K562 (cell line): Measurements from ENCODE around the gene MAP3K7. TPM values are rescaled to one million over a fixed set of nuclear protein-coding genes. Genes with fewer than 3 reads are reported as not detected.

Experiments used
- CHD4 ChIP-seq: fragments of 200-600 bp; sonication (generic); IDR thresholded peaks from 3 replicates; pipeline ENCODE4 v1.6.1; 2012; ENCODE audit warnings: low read depth, mild to moderate bottlenecking, mixed read lengths, low read length, inconsistent platforms; ENCODE audit not compliant: insufficient read depth, insufficient replicate concordance, poor library complexity, severe bottlenecking
- CHD7 ChIP-seq: fragments of 200-600 bp; sonication (generic); IDR thresholded peaks from one replicate; pipeline ENCODE4 v1.6.1; 2012; ENCODE audit warnings: mild to moderate bottlenecking, low read depth, low read length, inconsistent platforms
- DDX20 ChIP-seq: fragments of 450-650 bp; IDR thresholded peaks from 2 replicates; pipeline ENCODE4 v1.6.1; 2016; ENCODE audit warnings: missing genetic modification characterization, low read depth, mild to moderate bottlenecking, missing compliant biosample characterization, moderate library complexity
- ELF1 ChIP-seq: fragments of 200-800 bp; sonication (Bioruptor generic); IDR thresholded peaks from 2 replicates; pipeline ENCODE4 v1.6.1; 2016; ENCODE audit warnings: missing genetic modification characterization, missing compliant biosample characterization
- EZH2 ChIP-seq: IDR thresholded peaks from 2 replicates; pipeline ENCODE4 v1.6.1; 2012; ENCODE audit warnings: low read depth, mild to moderate bottlenecking, inconsistent platforms, low read length, borderline replicate concordance
- FOSL1 ChIP-seq: fragments of 200-800 bp; sonication (Bioruptor generic); conservative IDR thresholded peaks from 2 replicates; pipeline ENCODE4 v1.6.1; 2016; ENCODE audit warnings: missing genetic modification characterization, missing compliant biosample characterization
- HNRNPL ChIP-seq: fragments of 200-400 bp; formaldehyde crosslinking; IDR thresholded peaks from 2 replicates; pipeline ENCODE4 v1.6.1; 2017; ENCODE audit warnings: low read depth, mild to moderate bottlenecking, low read length
- IRF2 ChIP-seq: sonication (generic); formaldehyde crosslinking; IDR thresholded peaks from 2 replicates; pipeline ENCODE4 v1.8.1; 2022; ENCODE audit warnings: mild to moderate bottlenecking, missing genetic modification reagents
- KAT8 ChIP-seq: fragments of 450-650 bp; IDR thresholded peaks from 2 replicates; pipeline ENCODE4 v1.6.1; 2016; ENCODE audit warnings: low read depth, mild to moderate bottlenecking
- NCOR1 ChIP-seq: fragments of 450-650 bp; IDR thresholded peaks from 2 replicates; pipeline ENCODE4 v1.6.1; 2016; ENCODE audit warnings: mild to moderate bottlenecking, moderate library complexity
- PTTG1 ChIP-seq: fragments of 450-650 bp; IDR thresholded peaks from 2 replicates; pipeline ENCODE4 v1.6.1; 2016; ENCODE audit warnings: low read depth, mild to moderate bottlenecking, missing genetic modification characterization, missing compliant biosample characterization
- TCF7 ChIP-seq: sonication (generic); IDR thresholded peaks from 2 replicates; pipeline ENCODE4 v1.6.1; 2016; ENCODE audit warnings: antibody characterized with exemption, borderline replicate concordance
- polyA plus RNA-seq, 8 experiments: library from polyadenylated mRNA; depleted of rRNA in 4 of 8; stranded (reverse) in 5 of 8; unstranded in 3 of 8; fragments of >200 nt; fragmentation: Nextera tagmentation in 2 of 8; fragmentation: Illumina TruSeq in 1 of 8; extraction: Ambion mirVana in 2 of 8; extraction: Trizol in 1 of 8; gene quantifications; 2 replicates each; pipeline versions ENCODE4 v1.2.1 to v1.2.3, GENCODE V29; 2011 to 2014; ENCODE audit warnings: inconsistent platforms in 1 of 8, missing spikeins in 1 of 8
- total RNA-seq, 7 experiments: library from RNA; depleted of rRNA in 6 of 7; stranded (reverse); fragments of >200 nt in 6 of 7; fragmentation: Illumina TruSeq in 2 of 7; extraction: Trizol in 2 of 7; gene quantifications; 2 replicates each; pipeline versions ENCODE4 v1.2.1 to v1.2.3, GENCODE V29; 2011 to 2021; ENCODE audit warnings: low replicate concordance in 1 of 7
- TF ChIP-seq, protein P1 (sequence below): fragments of 250-450 bp; sonication (Bioruptor Pico); IDR thresholded peaks from 2 replicates; pipeline ENCODE4 v1.8.0; 2022; ENCODE audit warnings: inconsistent platforms, mild to moderate bottlenecking, moderate library complexity, borderline replicate concordance

MAP3K7 gene
- total and polyA plus RNA-seq, 9 of the 15 experiments (the other 6 are each of a cell fraction or from before 2014, with no cell fraction given): 13.4 to 60.9 (median 34.8) TPM

DNA sequence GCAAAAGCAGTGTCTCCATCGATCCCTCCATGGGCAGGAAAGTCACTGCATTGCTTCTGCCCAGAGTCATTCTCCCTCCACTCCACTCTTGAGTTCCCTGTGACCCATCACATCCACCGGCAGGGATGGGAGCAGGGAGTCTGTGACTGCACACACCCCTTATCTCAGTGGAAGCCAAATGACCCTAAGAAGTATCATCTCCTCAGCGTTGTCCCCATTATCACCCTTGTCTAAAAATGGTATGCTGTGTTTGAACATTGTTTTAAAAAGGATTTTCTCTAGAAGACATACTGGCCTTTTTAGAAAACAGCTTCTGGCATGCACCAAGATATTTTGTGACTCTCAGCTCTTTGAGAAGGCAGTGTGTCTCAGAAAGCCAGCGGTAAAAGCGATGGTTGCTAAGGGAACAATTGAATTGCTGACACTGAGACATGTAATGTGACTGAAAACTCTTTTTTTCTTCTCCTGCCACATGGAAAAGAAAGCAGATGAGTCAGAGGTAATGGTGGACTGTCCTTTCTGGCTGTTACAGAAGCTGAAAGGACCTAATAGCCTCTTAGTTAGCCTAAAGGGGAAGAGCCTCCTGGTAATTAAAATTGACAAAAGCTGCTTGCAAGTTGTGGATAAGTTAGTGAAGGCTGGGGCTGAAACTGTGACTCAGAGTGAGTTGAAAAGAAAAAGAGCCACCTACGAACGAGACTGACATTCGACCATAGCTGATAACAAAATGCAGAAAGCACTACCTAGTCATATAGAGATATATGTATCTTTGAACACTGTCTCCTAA lies 120.5 kb downstream of the MAP3K7 start (continued):
- TF ChIP-seq CHD7: no peak
- no peak for TF ChIP-seq IRF2 (CRISPR knock-in tag)
- no peak; the same call in 1 of the 2 replicates for TF ChIP-seq TCF7
- TF ChIP-seq DDX20 (tag): no peak
- TF ChIP-seq, protein P1, sequence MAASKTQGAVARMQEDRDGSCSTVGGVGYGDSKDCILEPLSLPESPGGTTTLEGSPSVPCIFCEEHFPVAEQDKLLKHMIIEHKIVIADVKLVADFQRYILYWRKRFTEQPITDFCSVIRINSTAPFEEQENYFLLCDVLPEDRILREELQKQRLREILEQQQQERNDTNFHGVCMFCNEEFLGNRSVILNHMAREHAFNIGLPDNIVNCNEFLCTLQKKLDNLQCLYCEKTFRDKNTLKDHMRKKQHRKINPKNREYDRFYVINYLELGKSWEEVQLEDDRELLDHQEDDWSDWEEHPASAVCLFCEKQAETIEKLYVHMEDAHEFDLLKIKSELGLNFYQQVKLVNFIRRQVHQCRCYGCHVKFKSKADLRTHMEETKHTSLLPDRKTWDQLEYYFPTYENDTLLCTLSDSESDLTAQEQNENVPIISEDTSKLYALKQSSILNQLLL: no peak
- no peak for TF ChIP-seq NCOR1
- TF ChIP-seq ELF1: no peak
- no peak for TF ChIP-seq KAT8
- no peak for TF ChIP-seq PTTG1
- no peak for TF ChIP-seq EZH2
- peak; percentile 90 for TF ChIP-seq FOSL1 (tag)
- no peak for TF ChIP-seq CHD4
- no peak for TF ChIP-seq HNRNPL
